K562 (cell line): ENCODE results near the gene CENPP. TPM values are rescaled to one million over a fixed set of nuclear protein-coding genes. Genes with fewer than 3 reads are reported as not detected.

ENCODE experiments used
- ATAC-seq: fragments of 200-7000 bp; cut with Tn5 transposase; 3 replicates; pipeline ENCODE4 v1.9.1; 2020; ENCODE audit warnings: moderate library complexity
- BruUV-seq: library from RNA; stranded (reverse); fragments of 400-500 nt; replicated peaks from 2 replicates; lab custom pipeline; 2021; lab: Mats Ljungman, UMichigan
- CTCF ChIA-PET: fragments of 300-600 bp; formaldehyde crosslinking; extraction: SDS; loops from one replicate; lab custom pipeline; 2021; ENCODE audit warnings: low intra/inter-chr PET ratio; lab: Yijun Ruan, JAX
- POLR2A ChIA-PET: fragments of 300-600, 350-650 bp; sonication (Branson Sonifier 250); formaldehyde crosslinking; extraction: SDS; loops from one replicate; lab custom pipeline; 2021; ENCODE audit warnings: antibody characterized with exemption, inconsistent platforms; lab: Yijun Ruan, JAX
- DNase-seq, 4 experiments: peaks; one replicate each; pipeline versions ENCODE4 v3.0.0 to v3.0.0-alpha.2; 2011 to 2018; ENCODE audit warnings: low spot score in 3 of 4, mixed read lengths in 3 of 4; ENCODE audit errors: extremely low read depth in 1 of 4
- FAIRE-seq: peaks from 2 replicates; lab custom pipeline; 2011; peaks lifted over from hg19 to GRCh38; lab: Jason Lieb, UNC
- H2AFZ ChIP-seq: 2 replicates; pipeline ENCODE4 v1.6.0; 2011; ENCODE audit warnings: low read depth, low read length, control low read depth, inconsistent platforms
- H3K27ac ChIP-seq: fragments of 200-600 bp; 3 replicates; pipeline ENCODE4 v1.8.0; 2011; ENCODE audit warnings: low read depth, mild to moderate bottlenecking, control low read depth, inconsistent platforms, low read length, moderate library complexity, mixed read lengths; ENCODE audit errors: extremely low read depth
- H3K27me3 ChIP-seq, 2 experiments: fragments of 300-600 bp in 1 of 2; 2 replicates in 1 of 2; 3 replicates in 1 of 2; pipeline versions ENCODE4 v1.6.0 to v1.8.0; 2011; ENCODE audit warnings: inconsistent platforms in 2 of 2, low read length in 2 of 2, mild to moderate bottlenecking in 1 of 2, mixed read lengths in 1 of 2, moderate library complexity in 1 of 2; ENCODE audit not compliant: control insufficient read depth in 2 of 2, insufficient read depth in 2 of 2
- H3K36me3 ChIP-seq: fragments of 300-600 bp; 3 replicates; pipeline ENCODE4 v1.8.0; 2011; ENCODE audit warnings: mild to moderate bottlenecking, low read length, inconsistent platforms; ENCODE audit not compliant: control insufficient read depth, insufficient read depth
- H3K4me1 ChIP-seq, 2 experiments: fragments of 200-600 bp in 1 of 2; replicated peaks in 1 of 2; 2 replicates in 1 of 2; 3 replicates in 1 of 2; pipeline versions ENCODE4 v1.5.1 to v1.8.0; 2011; ENCODE audit warnings: inconsistent platforms in 2 of 2, low read length in 2 of 2, mild to moderate bottlenecking in 1 of 2, mixed read lengths in 1 of 2, moderate library complexity in 1 of 2; ENCODE audit not compliant: control insufficient read depth in 2 of 2, insufficient read depth in 2 of 2
- H3K4me2 ChIP-seq: 2 replicates; pipeline ENCODE4 v1.6.1; 2011; ENCODE audit warnings: low read length, control low read depth, inconsistent platforms, mixed read lengths; ENCODE audit not compliant: insufficient read depth
- H3K4me3 ChIP-seq: fragments of 200-600 bp; sonication (generic), shearing (Covaris generic); 2 replicates; pipeline ENCODE4 v1.5.1; 2016; ENCODE audit warnings: control low read depth, inconsistent platforms
- H3K79me2 ChIP-seq: fragments of 200-600 bp; 3 replicates; pipeline ENCODE4 v1.8.0; 2011; ENCODE audit warnings: low read length, inconsistent platforms; ENCODE audit not compliant: control insufficient read depth, insufficient read depth
- H3K9ac ChIP-seq, 2 experiments: 2 replicates each; pipeline versions ENCODE4 v1.6.0 to v1.6.1; 2011; ENCODE audit warnings: low read depth in 2 of 2, low read length in 2 of 2, control low read depth in 1 of 2, inconsistent platforms in 1 of 2, mild to moderate bottlenecking in 1 of 2, mixed read lengths in 1 of 2; ENCODE audit not compliant: insufficient read depth in 1 of 2
- H3K9me1 ChIP-seq: one replicate; pipeline ENCODE4 v1.6.0; 2011; ENCODE audit warnings: inconsistent platforms, mild to moderate bottlenecking, low read length, moderate library complexity; ENCODE audit not compliant: control insufficient read depth, insufficient read depth
- H3K9me3 ChIP-seq: replicated peaks from 2 replicates; pipeline ENCODE4 v1.5.1; 2011; ENCODE audit warnings: low read depth, low read length, inconsistent platforms; ENCODE audit not compliant: control insufficient read depth, insufficient read depth
- H4K20me1 ChIP-seq: replicated peaks from 2 replicates; pipeline ENCODE4 v1.6.1; 2011; ENCODE audit warnings: low read length, inconsistent platforms, mixed read lengths; ENCODE audit not compliant: control insufficient read depth, insufficient read depth
- EHMT2 ChIP-seq: fragments of 450-650 bp; IDR thresholded peaks from 2 replicates; pipeline ENCODE4 v1.6.1; 2018; ENCODE audit warnings: antibody characterized with exemption
- HMGXB4 ChIP-seq: sonication (generic); formaldehyde crosslinking; IDR thresholded peaks from 2 replicates; pipeline ENCODE4 v1.8.1; 2023; ENCODE audit warnings: mild to moderate bottlenecking, missing genetic modification reagents
- HNRNPUL1 ChIP-seq: fragments of 200-400 bp; formaldehyde crosslinking; IDR thresholded peaks from 2 replicates; pipeline ENCODE4 v1.6.1; 2017; ENCODE audit warnings: low read length
- MCM7 ChIP-seq, 2 experiments: fragments of 450-650 bp; IDR thresholded peaks; 2 replicates each; pipeline ENCODE4 v1.6.1; 2016 to 2018
- NFE2L1 ChIP-seq: fragments of 450-650 bp; IDR thresholded peaks from 2 replicates; pipeline ENCODE4 v1.6.1; 2016; ENCODE audit warnings: missing genetic modification characterization, low read depth, mild to moderate bottlenecking, missing compliant biosample characterization, moderate library complexity, borderline replicate concordance
- NFYB ChIP-seq: IDR thresholded peaks from 2 replicates; pipeline ENCODE4 v1.6.1; 2011; ENCODE audit warnings: mild to moderate bottlenecking, moderate library complexity; ENCODE audit not compliant: insufficient read length; ENCODE audit errors: extremely low read depth
- NR2C2 ChIP-seq, 2 experiments: fragments of 200-800 bp in 1 of 2; sonication (Bioruptor generic) in 1 of 2; sonication (generic) in 1 of 2; formaldehyde crosslinking in 1 of 2; IDR thresholded peaks; 2 replicates each; pipeline versions ENCODE4 v1.6.1 to v1.8.0; 2016 to 2022; ENCODE audit warnings: mild to moderate bottlenecking in 1 of 2, missing compliant biosample characterization in 1 of 2, missing genetic modification characterization in 1 of 2, missing genetic modification reagents in 1 of 2
- RUNX1 ChIP-seq: sonication (generic); IDR thresholded peaks from 2 replicates; pipeline ENCODE4 v1.6.1; 2016; ENCODE audit warnings: antibody characterized with exemption, low read depth
- SMAD2 ChIP-seq: fragments of 150-350 bp; IDR thresholded peaks from 2 replicates; pipeline ENCODE4 v1.6.1; 2014; ENCODE audit warnings: low read depth, mild to moderate bottlenecking, low read length
- TCF7L2 ChIP-seq: fragments of 150-350 bp; IDR thresholded peaks from 2 replicates; pipeline ENCODE4 v1.6.1; 2016; ENCODE audit warnings: low read depth, mild to moderate bottlenecking, low read length, moderate library complexity
- THAP7 ChIP-seq: fragments of 250-450 bp; sonication (Bioruptor Pico); IDR thresholded peaks from 2 replicates; pipeline ENCODE4 v1.5.0; 2021
- ZBTB17 ChIP-seq: fragments of 450-650 bp; formaldehyde crosslinking; IDR thresholded peaks from 2 replicates; pipeline ENCODE4 v1.4.0; 2020; ENCODE audit warnings: mild to moderate bottlenecking
- ZNF124 ChIP-seq: sonication (generic); formaldehyde crosslinking; IDR thresholded peaks from 2 replicates; pipeline ENCODE4 v1.8.1; 2022; ENCODE audit warnings: missing genetic modification reagents
- ZNF282 ChIP-seq: sonication (generic); formaldehyde crosslinking; IDR thresholded peaks from 2 replicates; pipeline ENCODE4 v1.8.1; 2023; ENCODE audit warnings: missing genetic modification reagents
- ZNF41 ChIP-seq: fragments of 250-450 bp; sonication (Bioruptor Pico); conservative IDR thresholded peaks from 2 replicates; pipeline ENCODE4 v1.4.0; 2020; ENCODE audit warnings: mild to moderate bottlenecking
- WGBS: fragments of 100-300 bp; shearing (Covaris generic); methylation state at CpG from one replicate; pipeline ENCODE4 v1.1.6; 2016; ENCODE audit warnings: low coverage, mixed read lengths; ENCODE audit not compliant: insufficient coverage; ENCODE audit errors: missing lambda C conversion rate; 5-methylcytosine and 5-hydroxymethylcytosine counted together
- in situ Hi-C: fragments of 300-500 bp; cut with MboI; formaldehyde crosslinking; loops from 4 replicates; pipeline ENCODE4 v1.15.0; 2018; ENCODE audit warnings: inconsistent platforms, mixed read lengths
- intact Hi-C: fragments of 100-400 bp; cut with micrococcal nuclease; formaldehyde crosslinking; loops from 2 replicates; pipeline ENCODE4 v1.14.2; 2022
- polyA plus RNA-seq, 8 experiments: library from polyadenylated mRNA; depleted of rRNA in 4 of 8; stranded (reverse) in 5 of 8; unstranded in 3 of 8; fragments of >200 nt; fragmentation: Nextera tagmentation in 2 of 8; fragmentation: Illumina TruSeq in 1 of 8; extraction: Ambion mirVana in 2 of 8; extraction: Trizol in 1 of 8; gene quantifications; 2 replicates each; pipeline versions ENCODE4 v1.2.1 to v1.2.3, GENCODE V29; 2011 to 2014; ENCODE audit warnings: inconsistent platforms in 1 of 8, missing spikeins in 1 of 8
- total RNA-seq, 7 experiments: library from RNA; depleted of rRNA in 6 of 7; stranded (reverse); fragments of >200 nt in 6 of 7; fragmentation: Illumina TruSeq in 2 of 7; extraction: Trizol in 2 of 7; gene quantifications; 2 replicates each; pipeline versions ENCODE4 v1.2.1 to v1.2.3, GENCODE V29; 2011 to 2021; ENCODE audit warnings: low replicate concordance in 1 of 7

The CENPP gene
- total and polyA plus RNA-seq, 9 of the 15 experiments (the other 6 are each of a cell fraction or from before 2014, with no cell fraction given) = 8.0 to 28.5 (median 17.9) TPM

- Histone ChIP-seq H3K27ac (no peak overlapping the region), H3K9me1 (no peaks in the 10 kb centered on the region)
- intact Hi-C loops = loop anchor here (10.0 kb wide), 1 partner anchor 78 kb away; no protein-coding TSS in a partner anchor
- POLR2A ChIA-PET = no interaction called here
- TF ChIP-seq ZNF282 = no peak
- TF ChIP-seq MCM7 (IDR thresholded peaks at IDR 0.05) = no peak
- no peak for TF ChIP-seq NFE2L1
- no peak for TF ChIP-seq SMAD2
- TF ChIP-seq HMGXB4 (CRISPR knock-in tag) = no peak
- no peak for TF ChIP-seq NFYB
- TF ChIP-seq ZNF124 = no peak
- TF ChIP-seq TCF7L2 = no peak
- TF ChIP-seq NR2C2 (CRISPR knock-in tag; IDR thresholded peaks at IDR 0.05) = no peak
- TF ChIP-seq NR2C2 (tag; IDR thresholded peaks at IDR 0.05) = no peak
- TF ChIP-seq THAP7 = no peak
- no peak for TF ChIP-seq RUNX1
- TF ChIP-seq ZNF41 = no peak
- no peak for TF ChIP-seq HNRNPUL1
- no peak for TF ChIP-seq EHMT2
- no peak for TF ChIP-seq ZBTB17 (CRISPR knock-in tag)
- TF ChIP-seq, all 486 proteins: peak for 0
- H3K9ac ChIP-seq = no peak overlapping the region
- H3K79me2 ChIP-seq = no peaks in the 10 kb centered on the region
- H3K4me3 ChIP-seq = no peak overlapping the region
- no peaks in the 10 kb centered on the region for H3K27me3 ChIP-seq
- WGBS = 83% methylated on average over 5 of the region's 5 CpGs
- no TSS peak for BruUV-seq
- H3K4me1 ChIP-seq = no peaks in the 10 kb centered on the region
- H3K36me3 ChIP-seq = no peaks in the 10 kb centered on the region
- DNase-seq (no peak), FAIRE-seq (no peak), ATAC-seq (no peak)
- CTCF ChIA-PET = no interaction called here
- H4K20me1 ChIP-seq = no peaks in the 10 kb centered on the region
- in situ Hi-C loops = loop anchor here (10.0 kb wide), 1 partner anchor 298 kb away; no protein-coding TSS in a partner anchor
- H2AFZ ChIP-seq = no peak overlapping the region
- H3K4me2 ChIP-seq = no peak overlapping the region
- H3K9me3 ChIP-seq = no peaks in the 10 kb centered on the region
These were observed 107.3 kb downstream of the CENPP start for GRCh38 chr9:92432972-92433548.
